ENCODE measurements around the gene IKZF2. TPM values are rescaled to one million over a fixed set of nuclear protein-coding genes. Genes with fewer than 3 reads are reported as not detected.

Gene IKZF2
- total and polyA plus RNA-seq, 10 of the 15 experiments (the other 5 are each of a cell fraction or from before 2014, with no cell fraction given), result 15.2 to 266 (median 87.2) TPM

- 0% methylated on average over 1 of the region's 1 CpG for WGBS (ENCODE audit: insufficient coverage, insufficient replicate concordance, low lambda C conversion rate, missing lambda C conversion rate)
- Histone ChIP-seq H3K27me3 (replicated peaks in 1 of 2; ENCODE audit: control insufficient read depth in 2 of 2, insufficient read depth in 2 of 2, low read length in 1 of 2) (no peaks in the 10 kb centered on the region), H3K9me3 (replicated peaks; ENCODE audit: control insufficient read depth, insufficient read depth, low read length) (no peaks in the 10 kb centered on the region; the same call in 2 of the 3 replicates), H3K79me2 (ENCODE audit: control insufficient read depth, insufficient read depth, low read length) (peaks cover 26% of the 10 kb centered on the region), H3K9ac (ENCODE audit: control insufficient read depth, insufficient read depth, low read length) (no peak overlapping the region), H4K20me1 (ENCODE audit: control insufficient read depth, insufficient read depth) (no peaks in the 10 kb centered on the region), H3K4me3 (no peak overlapping the region), H3K4me1 (ENCODE audit: control insufficient read depth, insufficient read depth, low read length) (peaks cover 26% of the 10 kb centered on the region), H3K36me3 (ENCODE audit: control insufficient read depth in 2 of 2, insufficient read depth in 2 of 2, low read length in 1 of 2) (peaks cover 4 to 19% of the 10 kb centered on the region in 2 experiments), H3K4me2 (ENCODE audit: control insufficient read depth, insufficient read depth) (no peak overlapping the region), H3K27ac (ENCODE audit: control insufficient read depth, insufficient read depth) (peak overlapping the region; percentile 17; the same call in 1 of the 2 replicates), H2AFZ (ENCODE audit: control insufficient read depth, low read depth, low read length) (no peak overlapping the region)
- FAIRE-seq (no peak), ATAC-seq (peak; percentile 2; the same call in 1 of the 3 replicates), DNase-seq (ENCODE audit: low read depth, low spot score) (no peak)
- intact Hi-C loops (cut with micrococcal nuclease; ENCODE audit: unreplicated experiment) (no loop called here), in situ Hi-C loops (cut with MboI) (no loop called here)
- no TSS peak for BruUV-seq (replicated peaks)
- SMC1A ChIA-PET (ENCODE audit: uncharacterized antibody, unreplicated experiment), result interaction anchor here (0.8 to 3.6 kb wide), 6 partner anchors 12 to 111 kb away, joined by 3 to 69 read pairs (median 14); no protein-coding TSS in a partner anchor
- POLR2A ChIA-PET, result no interaction called here
- CTCF ChIA-PET, result interaction anchor here (1.1 to 1.9 kb wide), 2 partner anchors 13 to 15 kb away, joined by 3 to 7 read pairs; no protein-coding TSS in a partner anchor
- TF ChIP-seq ZSCAN29 (IDR thresholded peaks at IDR 0.05) (no peak), IKZF2 (IDR thresholded peaks at IDR 0.05) (no peak), ATF3 (IDR thresholded peaks at IDR 0.05; ENCODE audit: borderline replicate concordance, extremely low read depth, low read depth, low read length) (no peak), BMI1 (IDR thresholded peaks at IDR 0.05; ENCODE audit: borderline replicate concordance) (no peak), USF2 (IDR thresholded peaks at IDR 0.05; ENCODE audit: borderline replicate concordance, low read depth, low read length) (no peak), POU2F2 (IDR thresholded peaks at IDR 0.05; ENCODE audit: borderline replicate concordance, low read depth, low read length) (no peak), FOXM1 (IDR thresholded peaks at IDR 0.05; ENCODE audit: low read depth, low read length) (no peak), RB1 (IDR thresholded peaks at IDR 0.05; ENCODE audit: borderline replicate concordance) (no peak), TCF7 (IDR thresholded peaks at IDR 0.05; ENCODE audit: borderline replicate concordance) (no peak), ZNF622 (IDR thresholded peaks at IDR 0.05) (no peak)
- RAD21 ChIA-PET (ENCODE audit: unreplicated experiment), result interaction anchor here (3.2 to 3.6 kb wide), 3 partner anchors 15 to 115 kb away, joined by 15 to 31 read pairs (median 21); partner anchors contain the start of gene IKZF2
Measured at GRCh38 chr2:213036836-213037235, 114.6 kb downstream of the IKZF2 start.

Measured in GM12878 (cell line).